ENCODE data around the gene EIPR1.

The EIPR1 gene

DNA sequence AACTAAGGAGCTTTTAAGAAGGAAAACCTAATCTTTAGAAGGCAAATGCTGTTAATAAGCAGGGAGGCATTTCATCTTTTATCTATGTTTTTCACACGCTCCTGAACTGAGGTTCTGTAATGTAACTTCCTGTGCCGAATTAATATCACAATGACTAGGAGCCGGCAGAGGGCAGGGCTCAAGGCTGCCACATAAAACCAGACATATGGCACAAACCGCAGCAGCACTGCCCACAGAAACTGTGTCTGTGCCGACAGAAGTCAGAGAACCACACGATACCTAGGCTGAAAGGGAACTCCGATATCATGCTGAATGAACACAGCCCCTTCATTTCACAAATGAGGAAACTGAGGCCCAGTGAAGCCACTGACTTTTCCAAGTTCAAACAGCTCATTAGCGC is 112.1 kb downstream of the EIPR1 start:
- H3K4me3 ChIP-seq (ENCODE audit: low read depth, low read length), result no peak overlapping the region
- TF ChIP-seq, protein P1, sequence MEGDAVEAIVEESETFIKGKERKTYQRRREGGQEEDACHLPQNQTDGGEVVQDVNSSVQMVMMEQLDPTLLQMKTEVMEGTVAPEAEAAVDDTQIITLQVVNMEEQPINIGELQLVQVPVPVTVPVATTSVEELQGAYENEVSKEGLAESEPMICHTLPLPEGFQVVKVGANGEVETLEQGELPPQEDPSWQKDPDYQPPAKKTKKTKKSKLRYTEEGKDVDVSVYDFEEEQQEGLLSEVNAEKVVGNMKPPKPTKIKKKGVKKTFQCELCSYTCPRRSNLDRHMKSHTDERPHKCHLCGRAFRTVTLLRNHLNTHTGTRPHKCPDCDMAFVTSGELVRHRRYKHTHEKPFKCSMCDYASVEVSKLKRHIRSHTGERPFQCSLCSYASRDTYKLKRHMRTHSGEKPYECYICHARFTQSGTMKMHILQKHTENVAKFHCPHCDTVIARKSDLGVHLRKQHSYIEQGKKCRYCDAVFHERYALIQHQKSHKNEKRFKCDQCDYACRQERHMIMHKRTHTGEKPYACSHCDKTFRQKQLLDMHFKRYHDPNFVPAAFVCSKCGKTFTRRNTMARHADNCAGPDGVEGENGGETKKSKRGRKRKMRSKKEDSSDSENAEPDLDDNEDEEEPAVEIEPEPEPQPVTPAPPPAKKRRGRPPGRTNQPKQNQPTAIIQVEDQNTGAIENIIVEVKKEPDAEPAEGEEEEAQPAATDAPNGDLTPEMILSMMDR (IDR thresholded peaks at IDR 0.05; ENCODE audit: control insufficient read depth, extremely low read depth, insufficient read depth), result no peak
- DNase-seq (ENCODE audit: low read depth), result no peak

DNA sequence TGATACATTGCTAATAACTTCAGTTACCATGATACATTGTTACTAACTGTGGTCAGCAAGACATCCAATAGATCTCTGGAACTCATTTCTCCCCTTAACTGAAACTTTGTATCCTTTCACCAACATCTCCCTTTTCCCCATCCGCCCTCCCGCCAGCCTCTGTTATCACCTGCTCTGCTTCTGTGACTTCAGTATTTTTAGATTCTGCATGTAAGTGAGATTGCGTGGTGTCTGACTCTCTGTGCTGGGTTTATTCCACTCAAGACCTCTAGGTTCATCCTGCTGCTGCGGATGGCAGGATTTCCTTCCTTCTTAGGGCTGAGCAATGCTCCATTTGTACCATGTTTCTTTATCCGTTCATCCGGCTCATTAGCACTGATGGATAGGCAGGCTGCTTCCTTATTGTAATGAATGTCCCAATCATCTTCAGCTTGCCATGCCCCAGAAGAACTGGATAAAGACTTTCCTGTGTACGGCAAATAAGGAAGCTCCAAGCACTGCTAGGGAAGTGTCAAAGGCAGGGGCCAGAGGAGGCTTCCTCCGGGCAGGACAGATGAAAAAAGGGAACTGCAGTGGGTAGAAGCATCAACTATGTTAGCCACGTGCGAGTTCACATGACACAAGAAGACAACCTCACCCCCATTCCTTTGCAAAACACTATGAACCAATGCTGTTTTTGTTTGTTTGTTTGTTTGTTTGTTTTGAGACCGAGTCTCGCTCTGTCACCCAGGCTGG is 113.4 kb downstream of the EIPR1 start:
- TF ChIP-seq, protein P1 (IDR thresholded peaks at IDR 0.05; ENCODE audit: control insufficient read depth, extremely low read depth, insufficient read depth), result no peak
- no peak for DNase-seq (ENCODE audit: low read depth)
- H3K4me3 ChIP-seq (ENCODE audit: low read depth, low read length), result no peak overlapping the region

DNA sequence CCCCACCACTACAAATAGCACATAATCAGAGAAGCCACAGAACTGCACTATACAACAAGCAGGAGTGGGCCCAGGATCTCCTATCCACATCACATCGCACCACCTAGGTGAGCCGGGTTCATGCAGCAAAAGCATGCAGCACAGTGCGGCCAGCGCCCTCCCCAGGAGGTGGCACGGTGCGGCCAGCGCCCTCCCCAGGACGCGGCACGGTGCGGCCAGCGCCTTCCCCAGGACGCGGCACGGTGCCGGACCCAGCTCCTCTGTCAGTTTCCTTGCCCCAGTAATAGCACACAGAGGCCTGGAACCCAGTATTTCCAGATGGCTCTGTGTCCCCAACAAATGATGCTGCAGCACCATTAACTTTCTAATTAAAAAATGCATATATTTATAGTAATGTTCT is 114.1 kb downstream of the EIPR1 start:
- no peak overlapping the region for H3K4me3 ChIP-seq (ENCODE audit: low read depth, low read length)
- DNase-seq (ENCODE audit: low read depth), result no peak
- TF ChIP-seq, protein P1 (IDR thresholded peaks at IDR 0.05; ENCODE audit: control insufficient read depth, extremely low read depth, insufficient read depth), result no peak

DNA sequence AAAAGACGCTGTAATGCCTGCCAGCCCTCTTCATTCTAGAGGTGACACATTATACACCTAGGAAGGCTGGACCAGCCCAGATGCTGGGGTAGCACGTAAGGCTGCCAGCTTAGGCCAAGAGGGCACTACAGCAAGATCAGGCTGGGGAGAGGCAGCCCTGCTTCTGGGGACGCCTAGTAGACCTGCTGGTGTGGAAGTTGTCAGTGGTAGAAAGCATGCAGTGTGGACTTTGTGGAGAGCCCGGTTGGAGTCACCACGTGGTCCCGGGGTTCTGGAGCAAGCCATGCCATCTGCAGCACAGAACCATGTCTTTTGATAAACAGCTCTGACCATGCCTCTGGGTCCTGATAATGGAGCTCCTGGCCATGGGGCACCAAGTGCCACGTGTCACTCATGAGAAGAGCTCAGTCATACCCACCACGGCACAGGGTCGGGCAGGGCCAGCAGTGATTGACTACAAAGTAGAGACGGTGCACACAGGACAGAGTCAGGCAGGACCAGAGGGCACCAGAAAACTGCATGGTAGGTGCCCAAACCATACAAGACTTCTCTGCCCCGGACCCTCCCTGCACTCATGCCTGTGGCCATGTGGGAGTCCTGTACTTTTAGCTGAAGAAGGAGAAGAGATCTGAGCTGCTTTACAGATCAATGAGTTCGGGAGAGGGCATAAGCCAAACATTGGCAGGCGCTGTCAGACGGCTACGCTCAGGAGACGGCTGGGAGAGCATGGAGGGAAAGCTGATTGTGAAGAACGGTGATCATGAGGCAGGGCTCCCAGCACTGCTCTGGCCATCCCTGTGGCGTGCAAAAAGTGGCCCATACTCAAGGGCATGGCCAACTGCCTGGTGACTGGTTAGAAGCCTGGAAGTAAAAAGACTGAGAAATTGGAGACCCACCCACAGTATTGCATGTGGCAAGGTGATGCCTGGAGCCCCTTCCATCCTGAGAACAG is 114.9 kb downstream of the EIPR1 start:
- no peak overlapping the region for H3K4me3 ChIP-seq (ENCODE audit: low read depth, low read length)
- DNase-seq (ENCODE audit: low read depth), result no peak
- TF ChIP-seq, protein P1 (IDR thresholded peaks at IDR 0.05; ENCODE audit: control insufficient read depth, extremely low read depth, insufficient read depth), result no peak

DNA sequence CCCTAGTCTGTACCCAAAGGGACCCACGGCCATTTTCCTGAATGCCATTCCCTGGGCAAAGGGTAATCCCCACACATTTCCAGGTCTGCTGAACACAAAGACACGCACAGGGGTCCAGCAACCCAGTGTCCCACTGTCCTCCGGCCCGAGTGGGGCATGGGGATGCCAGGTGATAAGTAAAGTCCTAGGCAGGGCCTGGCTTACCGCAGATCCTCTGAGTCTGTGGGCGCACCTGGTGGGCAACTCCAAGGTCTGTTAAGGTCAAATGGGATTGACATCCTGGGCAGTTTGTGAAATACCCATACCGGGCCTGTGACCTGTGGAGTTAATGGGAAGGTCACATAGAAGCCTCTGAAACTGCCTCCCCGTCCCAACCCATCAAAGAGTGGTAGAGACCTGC is 116.1 kb downstream of the EIPR1 start:
- H3K4me3 ChIP-seq (ENCODE audit: low read depth, low read length), result no peak overlapping the region
- TF ChIP-seq, protein P1 (IDR thresholded peaks at IDR 0.05; ENCODE audit: control insufficient read depth, extremely low read depth, insufficient read depth), result no peak
- DNase-seq (ENCODE audit: low read depth), result no peak

DNA sequence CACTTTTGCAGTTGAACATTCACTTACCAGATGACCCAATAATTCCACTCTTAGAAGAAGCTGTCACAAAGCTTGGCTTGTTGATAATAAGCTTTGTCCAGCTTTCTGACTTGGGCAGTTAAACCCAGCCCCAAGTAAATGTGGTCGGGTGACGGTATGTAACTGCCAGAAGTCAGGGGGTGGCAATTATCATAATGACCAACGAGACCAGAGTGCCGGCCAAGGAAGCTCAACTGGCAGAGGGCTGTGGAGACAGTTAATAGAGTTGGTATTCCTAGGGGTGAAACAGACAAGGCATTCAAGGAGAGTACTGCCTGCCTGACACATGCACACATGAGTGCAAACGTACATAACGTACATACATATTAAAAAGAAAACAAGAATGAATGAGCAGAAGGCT is 116.7 kb downstream of the EIPR1 start:
- TF ChIP-seq, protein P1 (IDR thresholded peaks at IDR 0.05; ENCODE audit: control insufficient read depth, extremely low read depth, insufficient read depth), result no peak

More for the DNA sequence above, 116.7 kb downstream of the EIPR1 start:
- no peak overlapping the region for H3K4me3 ChIP-seq (ENCODE audit: low read depth, low read length)
- no peak for DNase-seq (ENCODE audit: low read depth)

Measured in LNCaP clone FGC (cell line).